HL-60 (cell line): ENCODE measurements around the gene ZNF827.

ENCODE experiments used
- DNase-seq, 2 experiments: peaks; one replicate each; pipeline ENCODE4 v3.0.0-alpha.2; 2010 to 2020; ENCODE audit warnings: low read depth in 1 of 2, low spot score in 1 of 2
- H3K27ac ChIP-seq: fragments of 250-450 bp; sonication (Bioruptor Pico); replicated peaks from 2 replicates; pipeline ENCODE4 v1.5.1; 2020; ENCODE audit warnings: mild to moderate bottlenecking, moderate library complexity
- H3K27me3 ChIP-seq: fragments of 250-450 bp; sonication (Bioruptor Pico); 2 replicates; pipeline ENCODE4 v1.5.1; 2021; ENCODE audit warnings: mild to moderate bottlenecking, moderate library complexity; ENCODE audit not compliant: insufficient read depth, poor library complexity, severe bottlenecking
- H3K4me3 ChIP-seq: replicated peaks from 2 replicates; pipeline ENCODE4 v1.5.1; 2011; ENCODE audit warnings: mild to moderate bottlenecking, control low read depth, low read length; ENCODE audit not compliant: insufficient read depth
- CTCF ChIP-seq: IDR thresholded peaks from one replicate; pipeline ENCODE4 v1.5.1; 2011; ENCODE audit warnings: low read length, control low read depth, inconsistent platforms; ENCODE audit not compliant: insufficient read depth
- GABPA ChIP-seq: IDR thresholded peaks from 2 replicates; pipeline ENCODE4 v1.6.1; 2012; ENCODE audit warnings: low read depth
- POLR2AphosphoS5 ChIP-seq: IDR thresholded peaks from 2 replicates; pipeline ENCODE4 v1.6.1; 2012; ENCODE audit warnings: low read depth
- REST ChIP-seq: IDR thresholded peaks from 2 replicates; pipeline ENCODE4 v1.6.1; 2012; ENCODE audit warnings: low read depth; ENCODE audit not compliant: insufficient replicate concordance
- SPI1 ChIP-seq: IDR thresholded peaks from 2 replicates; pipeline ENCODE4 v1.6.1; 2012; ENCODE audit warnings: low read depth, mild to moderate bottlenecking, borderline replicate concordance

The ZNF827 gene

GRCh38 chr4:145898466-145898865, 40.2 kb downstream of the ZNF827 start:
- no peak for DNase-seq
- H3K4me3 ChIP-seq: no peak overlapping the region
- TF ChIP-seq CTCF (no peak), SPI1 (no peak), POLR2AphosphoS5 (no peak), GABPA (no peak), REST (no peak)
- H3K27ac ChIP-seq: no peak overlapping the region
- no peaks in the 10 kb centered on the region for H3K27me3 ChIP-seq

- no peak for DNase-seq
- no peak overlapping the region for H3K4me3 ChIP-seq
- H3K27me3 ChIP-seq: no peaks in the 10 kb centered on the region
- TF ChIP-seq GABPA (no peak), POLR2AphosphoS5 (no peak), REST (no peak), CTCF (no peak), SPI1 (no peak)
- no peak overlapping the region for H3K27ac ChIP-seq
Measured at GRCh38 chr4:145895056-145895455, 43.6 kb downstream of the ZNF827 start.

- Histone ChIP-seq H3K4me3 (no peak overlapping the region), H3K27ac (no peak overlapping the region), H3K27me3 (no peaks in the 10 kb centered on the region)
- TF ChIP-seq POLR2AphosphoS5: no peak
- no peak for DNase-seq
Measured at GRCh38 chr4:145891958-145892357, 46.7 kb downstream of the ZNF827 start.

GRCh38 chr4:145890689-145891088, 47.9 kb downstream of the ZNF827 start:
- Histone ChIP-seq H3K27ac (no peak overlapping the region), H3K27me3 (no peaks in the 10 kb centered on the region), H3K4me3 (no peak overlapping the region)
- TF ChIP-seq SPI1 (no peak), REST (no peak), CTCF (no peak), POLR2AphosphoS5 (no peak), GABPA (no peak)
- no peak for DNase-seq
